T-helper 1 cell treated with Interleukin-12 subunit alpha and Interleukin-12 subunit beta and Interleukin-4 antibody, amounts not matched to agents 30 μg/mL and 1 μg/mL, for 36 hours (primary cell): ENCODE measurements around the gene GIMD1.

Source experiments
- H3K27ac Mint-ChIP-seq: one replicate; pipeline ENCODE4 v1.8.0; 2021; ENCODE audit warnings: mild to moderate bottlenecking, mixed read lengths
- H3K27me3 Mint-ChIP-seq: one replicate; pipeline ENCODE4 v1.8.0; 2021; ENCODE audit warnings: low read depth, mixed read lengths
- H3K36me3 Mint-ChIP-seq: one replicate; pipeline ENCODE4 v1.8.0; 2021; ENCODE audit warnings: low read depth, mixed read lengths
- H3K4me1 Mint-ChIP-seq: one replicate; pipeline ENCODE4 v1.8.0; 2021; ENCODE audit warnings: low read depth, mixed read lengths
- H3K4me3 Mint-ChIP-seq: one replicate; pipeline ENCODE4 v1.8.0; 2021; ENCODE audit warnings: mild to moderate bottlenecking, moderate library complexity, mixed read lengths
- H3K9me3 Mint-ChIP-seq: one replicate; pipeline ENCODE4 v1.8.0; 2021; ENCODE audit warnings: mixed read lengths

The GIMD1 gene

GRCh38 chr4:106366026-106366425 is 2.6 kb downstream of the GIMD1 start:
- H3K9me3 Mint-ChIP-seq = no peaks in the 10 kb centered on the region
- no peak overlapping the region for H3K4me3 Mint-ChIP-seq
- H3K4me1 Mint-ChIP-seq = no peaks in the 10 kb centered on the region
- H3K27ac Mint-ChIP-seq = no peak overlapping the region
- peaks cover 15% of the 10 kb centered on the region for H3K27me3 Mint-ChIP-seq
- no peaks in the 10 kb centered on the region for H3K36me3 Mint-ChIP-seq

GRCh38 chr4:106365613-106366012 is 3.0 kb downstream of the GIMD1 start:
- Mint-ChIP-seq H3K4me3 (no peak overlapping the region), H3K36me3 (no peaks in the 10 kb centered on the region), H3K27ac (no peak overlapping the region), H3K4me1 (no peaks in the 10 kb centered on the region), H3K27me3 (peaks cover 15% of the 10 kb centered on the region), H3K9me3 (no peaks in the 10 kb centered on the region)

GRCh38 chr4:106364282-106364681 is 4.3 kb downstream of the GIMD1 start:
- Mint-ChIP-seq H3K27me3 (peaks cover 9% of the 10 kb centered on the region), H3K36me3 (no peaks in the 10 kb centered on the region), H3K9me3 (no peaks in the 10 kb centered on the region)

GRCh38 chr4:106362086-106362825 is 6.3 kb downstream of the GIMD1 start:
- no peak overlapping the region for H3K27ac Mint-ChIP-seq
- H3K36me3 Mint-ChIP-seq = no peaks in the 10 kb centered on the region
- no peak overlapping the region for H3K4me3 Mint-ChIP-seq
- H3K27me3 Mint-ChIP-seq = peaks cover 10% of the 10 kb centered on the region
- H3K9me3 Mint-ChIP-seq = no peaks in the 10 kb centered on the region
- H3K4me1 Mint-ChIP-seq = no peaks in the 10 kb centered on the region

More at GRCh38 chr4:106364282-106364681, 4.3 kb downstream of the GIMD1 start:
- H3K4me1 Mint-ChIP-seq = no peaks in the 10 kb centered on the region
- no peak overlapping the region for H3K4me3 Mint-ChIP-seq
- no peak overlapping the region for H3K27ac Mint-ChIP-seq

- H3K4me1 Mint-ChIP-seq = no peaks in the 10 kb centered on the region
- no peak overlapping the region for H3K4me3 Mint-ChIP-seq
- peaks cover 10% of the 10 kb centered on the region for H3K27me3 Mint-ChIP-seq
- H3K27ac Mint-ChIP-seq = no peak overlapping the region
- H3K36me3 Mint-ChIP-seq = no peaks in the 10 kb centered on the region
- no peaks in the 10 kb centered on the region for H3K9me3 Mint-ChIP-seq
Measured at GRCh38 chr4:106358899-106359298, 9.7 kb downstream of the GIMD1 start.

- H3K27ac Mint-ChIP-seq = no peak overlapping the region
- no peaks in the 10 kb centered on the region for H3K4me1 Mint-ChIP-seq
- H3K36me3 Mint-ChIP-seq = peaks cover 1% of the 10 kb centered on the region
- no peak overlapping the region for H3K4me3 Mint-ChIP-seq
- peaks cover 6% of the 10 kb centered on the region for H3K27me3 Mint-ChIP-seq
- H3K9me3 Mint-ChIP-seq = no peaks in the 10 kb centered on the region
Measured at GRCh38 chr4:106355193-106355592, 13.4 kb downstream of the GIMD1 start.

GRCh38 chr4:106353786-106354185 is 14.8 kb downstream of the GIMD1 start:
- no peak overlapping the region for H3K27ac Mint-ChIP-seq
- H3K4me3 Mint-ChIP-seq = no peak overlapping the region
- H3K36me3 Mint-ChIP-seq = peaks cover 7% of the 10 kb centered on the region
- no peaks in the 10 kb centered on the region for H3K4me1 Mint-ChIP-seq
- no peaks in the 10 kb centered on the region for H3K9me3 Mint-ChIP-seq
- H3K27me3 Mint-ChIP-seq = no peaks in the 10 kb centered on the region

- Mint-ChIP-seq H3K9me3 (no peaks in the 10 kb centered on the region), H3K4me3 (no peak overlapping the region), H3K36me3 (peaks cover 18% of the 10 kb centered on the region), H3K27ac (no peak overlapping the region), H3K4me1 (no peaks in the 10 kb centered on the region), H3K27me3 (no peaks in the 10 kb centered on the region)
Measured at GRCh38 chr4:106351016-106351415, 17.6 kb downstream of the GIMD1 start.

GRCh38 chr4:106347167-106347566 is 21.4 kb downstream of the GIMD1 start:
- Mint-ChIP-seq H3K36me3 (peaks cover 28% of the 10 kb centered on the region), H3K4me3 (no peak overlapping the region), H3K9me3 (no peaks in the 10 kb centered on the region), H3K4me1 (peaks cover 4% of the 10 kb centered on the region), H3K27ac (no peak overlapping the region), H3K27me3 (no peaks in the 10 kb centered on the region)

- no peak overlapping the region for H3K27ac Mint-ChIP-seq
- no peak overlapping the region for H3K4me3 Mint-ChIP-seq
- no peaks in the 10 kb centered on the region for H3K27me3 Mint-ChIP-seq
- no peaks in the 10 kb centered on the region for H3K9me3 Mint-ChIP-seq
- peaks cover 43% of the 10 kb centered on the region for H3K36me3 Mint-ChIP-seq
- peaks cover 10% of the 10 kb centered on the region for H3K4me1 Mint-ChIP-seq
Measured at GRCh38 chr4:106344647-106344970, 24.0 kb downstream of the GIMD1 start.

- Mint-ChIP-seq H3K4me1 (peaks cover 10% of the 10 kb centered on the region), H3K36me3 (peaks cover 44% of the 10 kb centered on the region), H3K27me3 (no peaks in the 10 kb centered on the region), H3K27ac (no peak overlapping the region), H3K9me3 (no peaks in the 10 kb centered on the region), H3K4me3 (no peak overlapping the region)
Measured at GRCh38 chr4:106343865-106344646, 24.5 kb downstream of the GIMD1 start.

GRCh38 chr4:106340774-106341173 is 27.8 kb downstream of the GIMD1 start:
- H3K27ac Mint-ChIP-seq = no peak overlapping the region
- H3K4me1 Mint-ChIP-seq = peaks cover 10% of the 10 kb centered on the region
- H3K27me3 Mint-ChIP-seq = no peaks in the 10 kb centered on the region
- peaks cover 59% of the 10 kb centered on the region for H3K36me3 Mint-ChIP-seq
- H3K4me3 Mint-ChIP-seq = no peak overlapping the region
- peaks cover 7% of the 10 kb centered on the region for H3K9me3 Mint-ChIP-seq

GRCh38 chr4:106339431-106339830 is 29.1 kb downstream of the GIMD1 start:
- Mint-ChIP-seq H3K4me1 (peaks cover 9% of the 10 kb centered on the region), H3K27ac (no peak overlapping the region), H3K27me3 (no peaks in the 10 kb centered on the region), H3K36me3 (peaks cover 61% of the 10 kb centered on the region), H3K4me3 (no peak overlapping the region), H3K9me3 (peaks cover 7% of the 10 kb centered on the region)

- Mint-ChIP-seq H3K27me3 (no peaks in the 10 kb centered on the region), H3K27ac (no peak overlapping the region), H3K9me3 (peaks cover 7% of the 10 kb centered on the region), H3K4me1 (peaks cover 7% of the 10 kb centered on the region), H3K36me3 (peaks cover 62% of the 10 kb centered on the region), H3K4me3 (no peak overlapping the region)
Measured at GRCh38 chr4:106338671-106339070, 29.9 kb downstream of the GIMD1 start.

GRCh38 chr4:106337916-106338315 is 30.7 kb downstream of the GIMD1 start:
- no peak overlapping the region for H3K4me3 Mint-ChIP-seq
- H3K27ac Mint-ChIP-seq = no peak overlapping the region
- H3K9me3 Mint-ChIP-seq = peaks cover 7% of the 10 kb centered on the region
- peaks cover 7% of the 10 kb centered on the region for H3K4me1 Mint-ChIP-seq
- H3K36me3 Mint-ChIP-seq = peaks cover 63% of the 10 kb centered on the region
- H3K27me3 Mint-ChIP-seq = no peaks in the 10 kb centered on the region
